ENCODE data around the gene SEC23B. TPM values are rescaled to one million over a fixed set of nuclear protein-coding genes. Genes with fewer than 3 reads are reported as not detected.
"Not testable (repeated sequence)": the region's sequence is repeated elsewhere in the genome, so short reads cannot be mapped to it uniquely, and the experiment has no call there.

SEC23B gene
- total RNA-seq, 6 donors from 2014 or later, result 21.3 to 74.3 (median 64.2) TPM

- H3K4me1 ChIP-seq, result peaks cover 13 to 53% (median 26%) of the 10 kb centered on the region in 4 donors
- 75 to 82% methylated on average over 1 of the region's 1 CpG for WGBS, 2 donors
Observed at GRCh38 chr20:18511571-18511970, 3.8 kb downstream of the SEC23B start.

GRCh38 chr20:18513208-18513607, 5.5 kb downstream of the SEC23B start:
- no peaks in the 10 kb centered on the region for H3K27me3 ChIP-seq
- peaks cover 0 to 77% (median 20%) of the 10 kb centered on the region in 4 donors for H3K36me3 ChIP-seq

More at GRCh38 chr20:18511571-18511970, 3.8 kb downstream of the SEC23B start:
- Histone ChIP-seq H3K27me3 (no peaks in the 10 kb centered on the region), H3K36me3 (peaks cover 0 to 64% (median 17%) of the 10 kb centered on the region in 4 donors), H3K4me3 (no peak overlapping the region), H3K27ac (no peak overlapping the region), H3K9me3 (no peaks in the 10 kb centered on the region)
- ATAC-seq (ENCODE audit: low FRiP score in 2 of 2), result no peak
- no peak for DNase-seq
- no peak for TF ChIP-seq POLR2AphosphoS5 (IDR thresholded peaks at IDR 0.05)
- TF ChIP-seq EP300 (IDR thresholded peaks at IDR 0.05), result no peak
- no peak for TF ChIP-seq CTCF (IDR thresholded peaks at IDR 0.05)
- no peak for TF ChIP-seq POLR2A (IDR thresholded peaks at IDR 0.05)

GRCh38 chr20:18514127-18514526, 6.4 kb downstream of the SEC23B start:
- peaks cover 2 to 80% (median 20%) of the 10 kb centered on the region in 4 donors for H3K36me3 ChIP-seq
- H3K27me3 ChIP-seq, result no peaks in the 10 kb centered on the region
- no peaks in the 10 kb centered on the region for H3K9me3 ChIP-seq
- ATAC-seq (ENCODE audit: low FRiP score in 2 of 2) (peak in 1 of 2 donors; percentile 51), DNase-seq (no peak)
- TF ChIP-seq POLR2A (IDR thresholded peaks at IDR 0.05) (no peak), POLR2AphosphoS5 (IDR thresholded peaks at IDR 0.05) (no peak), CTCF (IDR thresholded peaks at IDR 0.05) (no peak), EP300 (IDR thresholded peaks at IDR 0.05) (no peak)
- peaks cover 0 to 36% (median 14%) of the 10 kb centered on the region in 4 donors for H3K4me1 ChIP-seq
- no peak overlapping the region for H3K4me3 ChIP-seq
- 69 to 79% methylated on average over 5 of the region's 5 CpGs for WGBS, 2 donors
- H3K27ac ChIP-seq, result peak overlapping the region in 1 of 4 donors; percentile 34

More at GRCh38 chr20:18513208-18513607, 5.5 kb downstream of the SEC23B start:
- Histone ChIP-seq H3K4me1 (peaks cover 8 to 46% (median 21%) of the 10 kb centered on the region in 4 donors), H3K9me3 (no peaks in the 10 kb centered on the region), H3K4me3 (no peak overlapping the region), H3K27ac (peak overlapping the region in 1 of 4 donors; percentile 10)
- DNase-seq (peak in 1 of 2 donors; percentile 37), ATAC-seq (ENCODE audit: low FRiP score in 2 of 2) (no peak)
- TF ChIP-seq CTCF (IDR thresholded peaks at IDR 0.05), result no peak
- TF ChIP-seq POLR2A (IDR thresholded peaks at IDR 0.05), result no peak
- no peak for TF ChIP-seq POLR2AphosphoS5 (IDR thresholded peaks at IDR 0.05)
- TF ChIP-seq EP300 (IDR thresholded peaks at IDR 0.05), result no peak
- WGBS, 2 donors, result 64 to 66% methylated on average over 7 of the region's 7 CpGs

GRCh38 chr20:18515973-18516372, 8.2 kb downstream of the SEC23B start:
- Histone ChIP-seq H3K4me3 (no peak overlapping the region), H3K9me3 (no peaks in the 10 kb centered on the region), H3K27ac (no peak overlapping the region), H3K27me3 (no peaks in the 10 kb centered on the region), H3K4me1 (peaks cover 0 to 27% (median 8%) of the 10 kb centered on the region in 4 donors), H3K36me3 (peaks cover 2 to 77% (median 18%) of the 10 kb centered on the region in 4 donors)
- TF ChIP-seq CTCF (IDR thresholded peaks at IDR 0.05), result no peak
- no peak for TF ChIP-seq EP300 (IDR thresholded peaks at IDR 0.05)
- no peak for TF ChIP-seq POLR2AphosphoS5 (IDR thresholded peaks at IDR 0.05)
- no peak for TF ChIP-seq POLR2A (IDR thresholded peaks at IDR 0.05)
- DNase-seq (no peak), ATAC-seq (ENCODE audit: low FRiP score in 2 of 2) (no peak)

GRCh38 chr20:18522066-18522465, 14.3 kb downstream of the SEC23B start:
- WGBS, 2 donors, result 88 to 94% methylated on average over 9 of the region's 9 CpGs
- not testable (repeated sequence) for H3K27ac ChIP-seq; DNase-seq; H3K27me3 ChIP-seq; H3K9me3 ChIP-seq; ATAC-seq (ENCODE audit: low FRiP score in 2 of 2); H3K4me1 ChIP-seq; H3K4me3 ChIP-seq
- peaks cover 15 to 56% (median 36%) of the 10 kb centered on the region in 4 donors for H3K36me3 ChIP-seq

Data from upper lobe of left lung (tissue), 6 donors.